AG04449 (cell line): ENCODE data around the gene MAD2L2.

Experiments used
- CTCF ChIA-PET: fragments of 350-600 bp; formaldehyde crosslinking; extraction: SDS; loops from one replicate; lab custom pipeline; 2021; ENCODE audit warnings: antibody characterized with exemption; lab: Yijun Ruan, JAX
- POLR2A ChIA-PET: fragments of 400-600, 350-600 bp; formaldehyde crosslinking; extraction: SDS; loops from one replicate; lab custom pipeline; 2020; ENCODE audit warnings: antibody characterized with exemption, inconsistent platforms; lab: Yijun Ruan, JAX
- DNase-seq: peaks from one replicate; pipeline ENCODE4 v3.0.0-alpha.2; 2010; ENCODE audit warnings: low read depth, low spot score
- H3K4me3 ChIP-seq: 2 replicates; pipeline ENCODE4 v1.5.1; 2011; ENCODE audit warnings: low read depth, mild to moderate bottlenecking, control low read depth, low read length
- CTCF ChIP-seq: IDR thresholded peaks from one replicate; pipeline ENCODE4 v1.5.1; 2011; ENCODE audit warnings: mild to moderate bottlenecking, moderate library complexity, low read length, control low read depth, inconsistent platforms; ENCODE audit not compliant: insufficient read depth; ENCODE audit errors: missing control alignments

MAD2L2 gene

DNA sequence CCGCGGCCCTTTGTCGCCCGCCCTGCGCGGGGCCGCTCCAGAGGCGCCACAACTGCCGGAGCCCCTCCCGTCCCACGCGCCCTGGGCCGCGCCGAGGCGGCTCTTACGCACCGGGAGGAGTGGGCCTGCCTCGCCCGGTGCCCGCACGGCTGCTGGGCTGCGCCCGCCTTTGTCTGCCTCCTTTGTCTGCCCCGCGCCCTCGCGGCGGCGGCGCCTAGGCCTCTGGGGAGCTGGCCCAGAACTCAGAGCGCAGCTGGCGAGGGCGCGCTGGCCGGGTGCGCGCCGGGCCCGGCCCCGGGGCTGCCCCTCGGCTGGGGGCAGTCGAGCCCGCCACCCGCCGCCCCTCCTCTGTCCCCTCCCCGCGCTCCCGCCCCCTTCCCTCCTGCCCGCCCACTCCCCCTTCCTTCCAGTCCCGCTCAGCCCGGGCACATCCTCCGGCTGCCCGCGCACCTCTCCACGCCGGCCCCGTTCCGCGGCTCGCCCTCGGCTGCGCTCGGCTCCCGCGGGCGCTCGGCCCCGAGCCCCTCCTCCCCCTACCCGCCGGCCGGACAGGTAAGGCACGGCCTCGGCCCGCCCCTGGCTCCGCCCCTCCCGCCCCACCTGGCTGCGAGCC, 10.5 kb upstream of the MAD2L2 start, which contains the start of gene DRAXIN:
TSS of gene DRAXIN (plus strand) at position 409 of the 613 bp plus-strand sequence. CDS start 14,549 bp downstream, outside the sequence.
- no peak for TF ChIP-seq CTCF
- ChIA-PET POLR2A (no interaction called here), CTCF (interaction anchor here (1.1 to 1.7 kb wide), 2 partner anchors 10 to 27 kb away, joined by 3 to 9 read pairs; partner anchors contain the start of gene MAD2L2)
- no peak within 1 kb of the TSS for H3K4me3 ChIP-seq
- DNase-seq, result no peak

GRCh38 chr1:11690397-11691301, 9.7 kb upstream of the MAD2L2 start:
- ChIA-PET POLR2A (no interaction called here), CTCF (interaction anchor here (1.0 to 1.7 kb wide), 3 partner anchors 9 to 29 kb away, joined by 3 to 9 read pairs (median 5); partner anchors contain the start of gene MAD2L2)
- no peak overlapping the region for H3K4me3 ChIP-seq
- DNase-seq, result no peak
- no peak for TF ChIP-seq CTCF

- ChIA-PET CTCF (no interaction called here), POLR2A (no interaction called here)
- no peak for DNase-seq
- no peak overlapping the region for H3K4me3 ChIP-seq
- TF ChIP-seq CTCF, result no peak
Measured at GRCh38 chr1:11688506-11688905, 7.6 kb upstream of the MAD2L2 start.

- ChIA-PET CTCF (interaction anchor here (1.0 to 3.1 kb wide), 4 partner anchors 8 to 648 kb away, joined by 3 to 12 read pairs (median 5); partner anchors contain the start of gene FBXO6), POLR2A (no interaction called here)
- no peak for TF ChIP-seq CTCF
- H3K4me3 ChIP-seq, result no peak overlapping the region
- DNase-seq, result no peak
Measured at GRCh38 chr1:11685210-11685752, 4.3 kb upstream of the MAD2L2 start.

- TF ChIP-seq CTCF, result no peak
- DNase-seq, result no peak
- POLR2A ChIA-PET, result no interaction called here
- CTCF ChIA-PET, result interaction anchor here (3.1 kb wide), 1 partner anchor 20 kb away, joined by 27 read pairs; the partner anchor contains the start of gene FBXO6
- H3K4me3 ChIP-seq, result no peak overlapping the region
Measured at GRCh38 chr1:11684070-11684469, 3.1 kb upstream of the MAD2L2 start.
